ENCODE measurements around the gene CRIP3. TPM values are rescaled to one million over a fixed set of nuclear protein-coding genes. Genes with fewer than 3 reads are reported as not detected.
"Not testable (repeated sequence)": the region's sequence is repeated elsewhere in the genome, so short reads cannot be mapped to it uniquely, and the experiment has no call there.

CRIP3 gene
- total and polyA plus RNA-seq, 4 donors = 1.1 to 9.5 (median 2.4) TPM

DNA sequence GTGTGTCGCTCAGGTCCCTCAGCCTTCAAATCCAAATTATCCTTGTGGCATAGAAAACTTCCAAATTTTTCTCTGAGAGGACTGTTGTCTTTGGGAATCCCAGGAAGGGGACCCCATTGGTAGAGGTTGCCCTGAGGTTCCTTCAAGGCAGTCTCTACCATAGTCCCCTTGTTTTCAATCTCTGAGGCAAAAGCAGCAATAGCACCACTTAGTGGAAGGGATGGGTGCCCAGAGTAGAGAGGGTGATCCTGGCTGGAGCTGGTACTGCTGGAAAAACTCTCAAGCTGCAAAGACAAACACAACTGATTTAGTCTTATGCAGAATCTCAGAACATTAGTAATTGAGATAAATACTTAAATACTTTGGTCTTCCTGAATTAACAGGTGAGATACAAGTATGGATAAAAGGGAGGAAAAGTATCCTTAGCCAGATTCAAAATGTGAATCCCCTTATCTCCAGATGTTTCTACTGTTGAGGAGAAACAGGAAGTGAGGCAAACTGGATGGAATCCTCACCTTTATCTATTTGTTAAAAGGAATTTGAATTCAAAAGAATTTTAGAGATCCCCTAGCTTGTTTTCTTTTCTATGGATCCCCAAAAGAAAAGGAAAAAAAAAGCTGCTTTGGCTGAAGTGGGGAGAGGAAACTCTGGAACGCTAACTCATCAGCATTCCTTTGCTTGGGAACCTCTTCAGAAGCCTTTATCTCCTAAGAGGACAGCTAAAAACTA lies 47.4 kb upstream of the CRIP3 start:
- Histone ChIP-seq H3K27ac (ENCODE audit: low read depth in 1 of 2, low read length in 2 of 2) (no peak overlapping the region), H3K4me1 (ENCODE audit: control insufficient read depth in 4 of 4, insufficient read depth in 4 of 4, low read length in 3 of 4) (no peaks in the 10 kb centered on the region), H3K27me3 (ENCODE audit: control insufficient read depth in 4 of 4, insufficient read depth in 4 of 4, low read length in 3 of 4) (no peaks in the 10 kb centered on the region), H3K9me3 (ENCODE audit: control insufficient read depth in 4 of 4, low read length in 3 of 4) (no peaks in the 10 kb centered on the region), H3K36me3 (ENCODE audit: control insufficient read depth in 4 of 4, insufficient read depth in 3 of 4, low read depth in 1 of 4, low read length in 3 of 4) (peaks cover 10 to 50% (median 33%) of the 10 kb centered on the region in 4 donors), H3K4me3 (ENCODE audit: low read depth in 1 of 3, low read length in 3 of 3) (no peak overlapping the region), H3K9ac (ENCODE audit: low read depth in 1 of 2, low read length in 2 of 2) (no peak overlapping the region)
- DNase-seq (ENCODE audit: low spot score) = no peak
- WGBS = 94% methylated on average over 2 of the region's 2 CpGs
- TF ChIP-seq, protein P1, sequence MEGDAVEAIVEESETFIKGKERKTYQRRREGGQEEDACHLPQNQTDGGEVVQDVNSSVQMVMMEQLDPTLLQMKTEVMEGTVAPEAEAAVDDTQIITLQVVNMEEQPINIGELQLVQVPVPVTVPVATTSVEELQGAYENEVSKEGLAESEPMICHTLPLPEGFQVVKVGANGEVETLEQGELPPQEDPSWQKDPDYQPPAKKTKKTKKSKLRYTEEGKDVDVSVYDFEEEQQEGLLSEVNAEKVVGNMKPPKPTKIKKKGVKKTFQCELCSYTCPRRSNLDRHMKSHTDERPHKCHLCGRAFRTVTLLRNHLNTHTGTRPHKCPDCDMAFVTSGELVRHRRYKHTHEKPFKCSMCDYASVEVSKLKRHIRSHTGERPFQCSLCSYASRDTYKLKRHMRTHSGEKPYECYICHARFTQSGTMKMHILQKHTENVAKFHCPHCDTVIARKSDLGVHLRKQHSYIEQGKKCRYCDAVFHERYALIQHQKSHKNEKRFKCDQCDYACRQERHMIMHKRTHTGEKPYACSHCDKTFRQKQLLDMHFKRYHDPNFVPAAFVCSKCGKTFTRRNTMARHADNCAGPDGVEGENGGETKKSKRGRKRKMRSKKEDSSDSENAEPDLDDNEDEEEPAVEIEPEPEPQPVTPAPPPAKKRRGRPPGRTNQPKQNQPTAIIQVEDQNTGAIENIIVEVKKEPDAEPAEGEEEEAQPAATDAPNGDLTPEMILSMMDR (IDR thresholded peaks at IDR 0.05; ENCODE audit: low read depth, low read length, missing input control) = peak; percentile 34
- TF ChIP-seq GABPA (IDR thresholded peaks at IDR 0.05 in 1 of 2, conservative IDR thresholded peaks at IDR 0.05 in 1 of 2) (no peak), RAD21 (IDR thresholded peaks at IDR 0.05) (peak; percentile 75 to 81), TAF1 (conservative IDR thresholded peaks at IDR 0.05) (no peak)

DNA sequence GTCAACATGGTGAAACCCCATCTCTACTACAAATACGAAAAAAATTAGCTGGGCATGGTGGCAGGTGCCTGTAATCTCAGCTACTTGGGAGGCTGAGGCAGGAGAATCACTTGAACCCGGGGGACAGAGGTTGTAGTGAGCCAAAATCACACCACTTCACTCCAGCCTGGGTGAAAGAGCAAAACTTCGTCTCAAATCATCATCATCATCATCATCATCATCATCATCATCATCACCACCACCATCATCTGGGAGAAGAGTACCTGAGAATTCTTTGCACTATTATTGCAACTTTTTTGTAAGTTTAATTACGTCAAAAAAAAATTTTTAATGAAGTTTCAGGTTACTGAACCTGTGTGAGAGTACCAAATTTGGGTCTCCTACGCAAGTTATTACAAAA lies 43.3 kb upstream of the CRIP3 start:
- peaks cover 11 to 56% (median 33%) of the 10 kb centered on the region in 4 donors for H3K36me3 ChIP-seq (ENCODE audit: control insufficient read depth in 4 of 4, insufficient read depth in 3 of 4, low read depth in 1 of 4, low read length in 3 of 4)
- not testable (repeated sequence) for DNase-seq (ENCODE audit: low spot score); H3K9me3 ChIP-seq (ENCODE audit: control insufficient read depth in 4 of 4, low read length in 3 of 4); H3K27me3 ChIP-seq (ENCODE audit: control insufficient read depth in 4 of 4, insufficient read depth in 4 of 4, low read length in 3 of 4); H3K4me1 ChIP-seq (ENCODE audit: control insufficient read depth in 4 of 4, insufficient read depth in 4 of 4, low read length in 3 of 4); H3K9ac ChIP-seq (ENCODE audit: low read depth in 1 of 2, low read length in 2 of 2); H3K4me3 ChIP-seq (ENCODE audit: low read depth in 1 of 3, low read length in 3 of 3); H3K27ac ChIP-seq (ENCODE audit: low read depth in 1 of 2, low read length in 2 of 2)
- 97% methylated on average over 5 of the region's 5 CpGs for WGBS

DNA sequence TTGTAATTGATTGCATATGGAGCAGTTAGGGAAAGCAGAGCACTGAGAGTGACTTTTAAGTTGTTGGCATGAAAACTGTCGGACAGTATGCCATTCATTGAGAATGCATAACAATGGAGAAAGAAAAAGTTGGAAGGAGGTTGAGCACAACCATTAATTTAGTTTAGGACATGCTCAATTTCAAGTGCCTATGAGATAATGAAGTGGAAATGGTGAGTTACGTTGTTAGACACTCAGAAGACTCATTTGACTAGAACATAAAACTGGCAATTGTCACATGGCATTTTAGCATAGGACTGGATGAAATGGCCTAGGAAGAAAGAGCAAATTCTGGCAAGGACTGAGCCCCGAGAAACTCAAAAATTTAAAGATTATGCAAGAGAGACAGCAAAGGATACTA lies 38.8 kb upstream of the CRIP3 start:
- H3K9ac ChIP-seq (ENCODE audit: low read depth in 1 of 2, low read length in 2 of 2) = no peak overlapping the region
- no peaks in the 10 kb centered on the region for H3K9me3 ChIP-seq (ENCODE audit: control insufficient read depth in 4 of 4, low read length in 3 of 4)
- H3K27me3 ChIP-seq (ENCODE audit: control insufficient read depth in 4 of 4, insufficient read depth in 4 of 4, low read length in 3 of 4) = no peaks in the 10 kb centered on the region
- DNase-seq (ENCODE audit: low spot score) = no peak
- no peak overlapping the region for H3K27ac ChIP-seq (ENCODE audit: low read depth in 1 of 2, low read length in 2 of 2)
- TF ChIP-seq, protein P2, sequence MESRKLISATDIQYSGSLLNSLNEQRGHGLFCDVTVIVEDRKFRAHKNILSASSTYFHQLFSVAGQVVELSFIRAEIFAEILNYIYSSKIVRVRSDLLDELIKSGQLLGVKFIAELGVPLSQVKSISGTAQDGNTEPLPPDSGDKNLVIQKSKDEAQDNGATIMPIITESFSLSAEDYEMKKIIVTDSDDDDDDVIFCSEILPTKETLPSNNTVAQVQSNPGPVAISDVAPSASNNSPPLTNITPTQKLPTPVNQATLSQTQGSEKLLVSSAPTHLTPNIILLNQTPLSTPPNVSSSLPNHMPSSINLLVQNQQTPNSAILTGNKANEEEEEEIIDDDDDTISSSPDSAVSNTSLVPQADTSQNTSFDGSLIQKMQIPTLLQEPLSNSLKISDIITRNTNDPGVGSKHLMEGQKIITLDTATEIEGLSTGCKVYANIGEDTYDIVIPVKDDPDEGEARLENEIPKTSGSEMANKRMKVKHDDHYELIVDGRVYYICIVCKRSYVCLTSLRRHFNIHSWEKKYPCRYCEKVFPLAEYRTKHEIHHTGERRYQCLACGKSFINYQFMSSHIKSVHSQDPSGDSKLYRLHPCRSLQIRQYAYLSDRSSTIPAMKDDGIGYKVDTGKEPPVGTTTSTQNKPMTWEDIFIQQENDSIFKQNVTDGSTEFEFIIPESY (IDR thresholded peaks at IDR 0.05) = no peak
- TF ChIP-seq RAD21 (IDR thresholded peaks at IDR 0.05) (no peak), HNF4G (IDR thresholded peaks at IDR 0.05) (no peak), TAF1 (conservative IDR thresholded peaks at IDR 0.05) (no peak), JUND (IDR thresholded peaks at IDR 0.05) (no peak), GABPA (IDR thresholded peaks at IDR 0.05 in 1 of 2, conservative IDR thresholded peaks at IDR 0.05 in 1 of 2) (no peak), RXRA (IDR thresholded peaks at IDR 0.05) (no peak), EGR1 (IDR thresholded peaks at IDR 0.05; ENCODE audit: low read depth in 2 of 2) (no peak), FOXA2 (IDR thresholded peaks at IDR 0.05) (no peak), FOXA1 (IDR thresholded peaks at IDR 0.05) (no peak), NR2F2 (IDR thresholded peaks at IDR 0.05) (no peak), YY1 (IDR thresholded peaks at IDR 0.05) (no peak), HNF4A (conservative IDR thresholded peaks at IDR 0.05) (no peak), SP1 (IDR thresholded peaks at IDR 0.05) (no peak)
- TF ChIP-seq, protein P3, sequence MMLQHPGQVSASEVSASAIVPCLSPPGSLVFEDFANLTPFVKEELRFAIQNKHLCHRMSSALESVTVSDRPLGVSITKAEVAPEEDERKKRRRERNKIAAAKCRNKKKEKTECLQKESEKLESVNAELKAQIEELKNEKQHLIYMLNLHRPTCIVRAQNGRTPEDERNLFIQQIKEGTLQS (IDR thresholded peaks at IDR 0.05) = no peak
- TF ChIP-seq, protein P1 (IDR thresholded peaks at IDR 0.05; ENCODE audit: low read depth, low read length, missing input control) = no peak
- TF ChIP-seq, protein P4, sequence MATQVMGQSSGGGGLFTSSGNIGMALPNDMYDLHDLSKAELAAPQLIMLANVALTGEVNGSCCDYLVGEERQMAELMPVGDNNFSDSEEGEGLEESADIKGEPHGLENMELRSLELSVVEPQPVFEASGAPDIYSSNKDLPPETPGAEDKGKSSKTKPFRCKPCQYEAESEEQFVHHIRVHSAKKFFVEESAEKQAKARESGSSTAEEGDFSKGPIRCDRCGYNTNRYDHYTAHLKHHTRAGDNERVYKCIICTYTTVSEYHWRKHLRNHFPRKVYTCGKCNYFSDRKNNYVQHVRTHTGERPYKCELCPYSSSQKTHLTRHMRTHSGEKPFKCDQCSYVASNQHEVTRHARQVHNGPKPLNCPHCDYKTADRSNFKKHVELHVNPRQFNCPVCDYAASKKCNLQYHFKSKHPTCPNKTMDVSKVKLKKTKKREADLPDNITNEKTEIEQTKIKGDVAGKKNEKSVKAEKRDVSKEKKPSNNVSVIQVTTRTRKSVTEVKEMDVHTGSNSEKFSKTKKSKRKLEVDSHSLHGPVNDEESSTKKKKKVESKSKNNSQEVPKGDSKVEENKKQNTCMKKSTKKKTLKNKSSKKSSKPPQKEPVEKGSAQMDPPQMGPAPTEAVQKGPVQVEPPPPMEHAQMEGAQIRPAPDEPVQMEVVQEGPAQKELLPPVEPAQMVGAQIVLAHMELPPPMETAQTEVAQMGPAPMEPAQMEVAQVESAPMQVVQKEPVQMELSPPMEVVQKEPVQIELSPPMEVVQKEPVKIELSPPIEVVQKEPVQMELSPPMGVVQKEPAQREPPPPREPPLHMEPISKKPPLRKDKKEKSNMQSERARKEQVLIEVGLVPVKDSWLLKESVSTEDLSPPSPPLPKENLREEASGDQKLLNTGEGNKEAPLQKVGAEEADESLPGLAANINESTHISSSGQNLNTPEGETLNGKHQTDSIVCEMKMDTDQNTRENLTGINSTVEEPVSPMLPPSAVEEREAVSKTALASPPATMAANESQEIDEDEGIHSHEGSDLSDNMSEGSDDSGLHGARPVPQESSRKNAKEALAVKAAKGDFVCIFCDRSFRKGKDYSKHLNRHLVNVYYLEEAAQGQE (IDR thresholded peaks at IDR 0.05) = no peak
- TF ChIP-seq, protein P5, sequence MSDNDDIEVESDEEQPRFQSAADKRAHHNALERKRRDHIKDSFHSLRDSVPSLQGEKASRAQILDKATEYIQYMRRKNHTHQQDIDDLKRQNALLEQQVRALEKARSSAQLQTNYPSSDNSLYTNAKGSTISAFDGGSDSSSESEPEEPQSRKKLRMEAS (IDR thresholded peaks at IDR 0.05) = no peak
- H3K4me1 ChIP-seq (ENCODE audit: control insufficient read depth in 4 of 4, insufficient read depth in 4 of 4, low read length in 3 of 4) = no peaks in the 10 kb centered on the region
- WGBS = 96% methylated on average over 3 of the region's 3 CpGs
- H3K4me3 ChIP-seq (ENCODE audit: low read depth in 1 of 3, low read length in 3 of 3) = no peak overlapping the region
- peaks cover 11 to 51% (median 28%) of the 10 kb centered on the region in 4 donors for H3K36me3 ChIP-seq (ENCODE audit: control insufficient read depth in 4 of 4, insufficient read depth in 3 of 4, low read depth in 1 of 4, low read length in 3 of 4)
